ENCODE measurements around the gene PDSS1. TPM values are rescaled to one million over a fixed set of nuclear protein-coding genes. Genes with fewer than 3 reads are reported as not detected.

The PDSS1 gene
- total RNA-seq, 4 donors from 2014 or later: 2.4 to 15.7 (median 6.6) TPM

GRCh38 chr10:26714415-26715136 lies 17.1 kb downstream of the PDSS1 start:
- no peak for DNase-seq (ENCODE audit: low spot score in 2 of 2)
- no peak overlapping the region for H3K4me3 ChIP-seq
- no peaks in the 10 kb centered on the region for H3K4me1 ChIP-seq
- TF ChIP-seq POLR2A (IDR thresholded peaks at IDR 0.05): no peak
- no peak for TF ChIP-seq CTCF (IDR thresholded peaks at IDR 0.05)
- no peak for TF ChIP-seq EP300 (IDR thresholded peaks at IDR 0.05)
- H3K36me3 ChIP-seq: peaks cover 0 to 53% (median 0%) of the 10 kb centered on the region in 3 donors
- 100% methylated on average over 1 of the region's 1 CpG for WGBS, 2 donors
- H3K9me3 ChIP-seq: no peaks in the 10 kb centered on the region
- H3K27me3 ChIP-seq: no peaks in the 10 kb centered on the region
- no peak overlapping the region for H3K27ac ChIP-seq

GRCh38 chr10:26715137-26715487 lies 17.6 kb downstream of the PDSS1 start:
- no peaks in the 10 kb centered on the region for H3K9me3 ChIP-seq
- no peak overlapping the region for H3K4me3 ChIP-seq
- no peaks in the 10 kb centered on the region for H3K27me3 ChIP-seq
- H3K27ac ChIP-seq: no peak overlapping the region
- no peak for DNase-seq (ENCODE audit: low spot score in 2 of 2)
- 48 to 60% methylated on average over 2 of the region's 2 CpGs for WGBS, 2 donors
- H3K4me1 ChIP-seq: no peaks in the 10 kb centered on the region
- TF ChIP-seq CTCF (IDR thresholded peaks at IDR 0.05) (no peak), EP300 (IDR thresholded peaks at IDR 0.05) (no peak), POLR2A (IDR thresholded peaks at IDR 0.05) (no peak)
- peaks cover 0 to 49% (median 0%) of the 10 kb centered on the region in 3 donors for H3K36me3 ChIP-seq

- DNase-seq (ENCODE audit: low spot score in 2 of 2): no peak
- H3K4me1 ChIP-seq: no peaks in the 10 kb centered on the region
- H3K9me3 ChIP-seq: no peaks in the 10 kb centered on the region
- WGBS, 2 donors: 85 to 91% methylated on average over 7 of the region's 7 CpGs
- no peak for TF ChIP-seq EP300 (IDR thresholded peaks at IDR 0.05)
- no peak for TF ChIP-seq CTCF (IDR thresholded peaks at IDR 0.05)
- TF ChIP-seq POLR2A (IDR thresholded peaks at IDR 0.05): no peak
- H3K4me3 ChIP-seq: no peak overlapping the region
- H3K27ac ChIP-seq: no peak overlapping the region
- H3K27me3 ChIP-seq: no peaks in the 10 kb centered on the region
- H3K36me3 ChIP-seq: peaks cover 0 to 54% (median 0%) of the 10 kb centered on the region in 3 donors
Measured at GRCh38 chr10:26717476-26717875, 20.0 kb downstream of the PDSS1 start.

GRCh38 chr10:26721561-26721960 lies 24.1 kb downstream of the PDSS1 start:
- peaks cover 0 to 53% (median 0%) of the 10 kb centered on the region in 3 donors for H3K36me3 ChIP-seq
- 93 to 94% methylated on average over 7 of the region's 7 CpGs for WGBS, 2 donors
- no peaks in the 10 kb centered on the region for H3K4me1 ChIP-seq
- H3K9me3 ChIP-seq: no peaks in the 10 kb centered on the region
- no peak overlapping the region for H3K4me3 ChIP-seq
- H3K27ac ChIP-seq: no peak overlapping the region
- DNase-seq (ENCODE audit: low spot score in 2 of 2): peak in 1 of 2 donors; percentile 5
- no peaks in the 10 kb centered on the region for H3K27me3 ChIP-seq
- TF ChIP-seq EP300 (IDR thresholded peaks at IDR 0.05): no peak
- no peak for TF ChIP-seq POLR2A (IDR thresholded peaks at IDR 0.05)
- no peak for TF ChIP-seq CTCF (IDR thresholded peaks at IDR 0.05)

GRCh38 chr10:26723016-26723415 lies 25.5 kb downstream of the PDSS1 start:
- TF ChIP-seq CTCF (IDR thresholded peaks at IDR 0.05) (no peak), EP300 (IDR thresholded peaks at IDR 0.05) (no peak), POLR2A (IDR thresholded peaks at IDR 0.05) (no peak)
- H3K4me1 ChIP-seq: no peaks in the 10 kb centered on the region
- no peak overlapping the region for H3K4me3 ChIP-seq
- WGBS, 2 donors: 81 to 95% methylated on average over 4 of the region's 4 CpGs
- H3K27ac ChIP-seq: no peak overlapping the region
- H3K27me3 ChIP-seq: no peaks in the 10 kb centered on the region
- no peak for DNase-seq (ENCODE audit: low spot score in 2 of 2)
- no peaks in the 10 kb centered on the region for H3K9me3 ChIP-seq
- H3K36me3 ChIP-seq: peaks cover 0 to 44% (median 0%) of the 10 kb centered on the region in 3 donors

All from tibial nerve (tissue), 4 donors.